ENCODE data around the gene LACTBL1. TPM values are rescaled to one million over a fixed set of nuclear protein-coding genes. Genes with fewer than 3 reads are reported as not detected.

The LACTBL1 gene
- total RNA-seq, 4 donors from 2014 or later = not detected

- Histone ChIP-seq H3K9me3 (no peaks in the 10 kb centered on the region), H3K27me3 (peaks cover 24% of the 10 kb centered on the region), H3K27ac (no peak overlapping the region), H3K4me1 (peaks cover 2% of the 10 kb centered on the region), H3K4me3 (no peak overlapping the region), H3K36me3 (no peaks in the 10 kb centered on the region)
- TF ChIP-seq POLR2AphosphoS5 (IDR thresholded peaks at IDR 0.05) = no peak
- TF ChIP-seq EP300 (IDR thresholded peaks at IDR 0.05) = no peak
- TF ChIP-seq POLR2A (IDR thresholded peaks at IDR 0.05) = no peak
- TF ChIP-seq CTCF (IDR thresholded peaks at IDR 0.05) = no peak
- WGBS = 82% methylated on average over 8 of the region's 8 CpGs
- no peak for DNase-seq (ENCODE audit: low spot score in 2 of 2)
Measured at GRCh38 chr1:22921452-22922126, 51.1 kb downstream of the LACTBL1 start.

- peaks cover 23% of the 10 kb centered on the region for H3K27me3 ChIP-seq
- no peak for TF ChIP-seq CTCF (IDR thresholded peaks at IDR 0.05)
- TF ChIP-seq POLR2AphosphoS5 (IDR thresholded peaks at IDR 0.05) = no peak
- TF ChIP-seq POLR2A (IDR thresholded peaks at IDR 0.05) = no peak
- no peak for TF ChIP-seq EP300 (IDR thresholded peaks at IDR 0.05)
- 75% methylated on average over 8 of the region's 8 CpGs for WGBS
Measured at GRCh38 chr1:22920734-22921451, 51.8 kb downstream of the LACTBL1 start.

GRCh38 chr1:22920026-22920733 lies 52.5 kb downstream of the LACTBL1 start:
- H3K4me3 ChIP-seq = no peak overlapping the region
- H3K27me3 ChIP-seq = peaks cover 15% of the 10 kb centered on the region
- no peak for DNase-seq (ENCODE audit: low spot score in 2 of 2)
- H3K4me1 ChIP-seq = peaks cover 6% of the 10 kb centered on the region
- TF ChIP-seq POLR2AphosphoS5 (IDR thresholded peaks at IDR 0.05) = no peak
- no peak for TF ChIP-seq POLR2A (IDR thresholded peaks at IDR 0.05)
- TF ChIP-seq EP300 (IDR thresholded peaks at IDR 0.05) = no peak
- no peak for TF ChIP-seq CTCF (IDR thresholded peaks at IDR 0.05)
- H3K9me3 ChIP-seq = no peaks in the 10 kb centered on the region
- 82% methylated on average over 6 of the region's 6 CpGs for WGBS
- no peaks in the 10 kb centered on the region for H3K36me3 ChIP-seq
- H3K27ac ChIP-seq = no peak overlapping the region

More at GRCh38 chr1:22920734-22921451, 51.8 kb downstream of the LACTBL1 start:
- Histone ChIP-seq H3K36me3 (no peaks in the 10 kb centered on the region), H3K9me3 (no peaks in the 10 kb centered on the region), H3K4me3 (no peak overlapping the region), H3K27ac (no peak overlapping the region), H3K4me1 (peaks cover 6% of the 10 kb centered on the region)
- no peak for DNase-seq (ENCODE audit: low spot score in 2 of 2)

- no peak for DNase-seq (ENCODE audit: low spot score in 2 of 2)
- peaks cover 6% of the 10 kb centered on the region for H3K4me1 ChIP-seq
- 80% methylated on average over 5 of the region's 8 CpGs for WGBS
Measured at GRCh38 chr1:22919341-22920025, 53.2 kb downstream of the LACTBL1 start.

More at GRCh38 chr1:22919341-22920025, 53.2 kb downstream of the LACTBL1 start:
- Histone ChIP-seq H3K27ac (no peak overlapping the region), H3K4me3 (no peak overlapping the region), H3K36me3 (no peaks in the 10 kb centered on the region), H3K9me3 (no peaks in the 10 kb centered on the region), H3K27me3 (peaks cover 10% of the 10 kb centered on the region)
- TF ChIP-seq EP300 (IDR thresholded peaks at IDR 0.05) (no peak), CTCF (IDR thresholded peaks at IDR 0.05) (no peak), POLR2A (IDR thresholded peaks at IDR 0.05) (no peak), POLR2AphosphoS5 (IDR thresholded peaks at IDR 0.05) (no peak)
